ENCODE data around the gene FBXL19.
A peak's percentile ranks its signal among the peaks of the same experiment; 100 is the strongest.
"Not testable (repeated sequence)": the region's sequence is repeated elsewhere in the genome, so short reads cannot be mapped to it uniquely, and the experiment has no call there.

Gene FBXL19

GRCh38 chr16:30922960-30923535 lies 324 bp upstream of the FBXL19 start:
- peak; percentile 98 for DNase-seq

GRCh38 chr16:30924076-30924912 lies 922 bp downstream of the FBXL19 start:
- DNase-seq, result no peak

DNA sequence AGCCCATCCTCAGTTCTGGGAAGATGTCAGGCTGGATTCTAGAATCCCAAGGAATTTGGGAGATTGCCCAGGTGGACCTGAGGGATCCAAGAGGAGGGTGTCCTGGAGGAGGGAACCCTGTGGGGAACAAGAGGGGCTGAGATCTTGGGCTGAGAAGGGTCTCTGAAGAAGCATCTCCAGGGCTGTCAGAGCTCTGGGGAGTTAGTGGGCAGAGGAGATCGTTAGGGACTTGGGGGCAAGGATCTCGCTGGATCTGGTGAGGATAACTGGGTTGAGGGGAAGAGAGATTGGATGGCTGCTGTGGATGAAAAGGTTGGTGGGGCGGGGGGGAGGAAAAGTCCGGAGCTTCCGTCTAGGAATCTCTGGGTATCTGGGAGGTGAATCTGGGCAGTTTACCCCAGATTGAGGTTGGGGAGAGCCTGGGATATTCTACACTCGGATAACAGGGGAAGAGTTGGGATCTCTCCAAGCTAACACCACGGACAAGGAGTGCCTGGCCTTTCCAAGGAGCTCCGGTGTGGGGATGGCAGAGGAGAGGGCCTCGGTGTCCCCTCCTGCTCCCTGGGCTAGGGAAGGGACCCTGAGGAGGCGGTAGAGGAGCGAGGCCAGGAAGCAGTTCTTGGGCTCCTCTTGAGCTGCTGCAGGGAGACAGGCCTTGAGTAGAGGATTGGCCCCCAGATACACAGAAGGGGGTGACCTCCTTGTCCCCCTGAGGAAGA lies 1.7 kb downstream of the FBXL19 start:
- no peak for DNase-seq

DNA sequence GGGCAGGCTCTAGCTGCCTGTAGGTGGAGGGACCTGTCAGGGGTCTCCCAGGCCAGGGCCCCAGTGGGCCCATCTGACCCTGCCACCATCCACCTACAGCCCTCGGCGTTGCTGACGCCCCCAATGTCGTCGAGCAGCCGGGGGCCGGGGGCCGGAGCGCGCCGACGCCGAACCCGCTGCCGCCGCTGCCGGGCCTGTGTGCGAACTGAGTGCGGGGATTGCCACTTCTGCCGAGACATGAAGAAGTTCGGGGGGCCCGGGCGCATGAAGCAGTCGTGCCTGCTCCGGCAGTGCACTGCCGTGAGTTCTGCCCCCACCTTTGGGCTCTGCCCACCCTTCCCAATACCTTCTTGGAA lies 2.2 kb downstream of the FBXL19 start:
- no peak for DNase-seq

DNA sequence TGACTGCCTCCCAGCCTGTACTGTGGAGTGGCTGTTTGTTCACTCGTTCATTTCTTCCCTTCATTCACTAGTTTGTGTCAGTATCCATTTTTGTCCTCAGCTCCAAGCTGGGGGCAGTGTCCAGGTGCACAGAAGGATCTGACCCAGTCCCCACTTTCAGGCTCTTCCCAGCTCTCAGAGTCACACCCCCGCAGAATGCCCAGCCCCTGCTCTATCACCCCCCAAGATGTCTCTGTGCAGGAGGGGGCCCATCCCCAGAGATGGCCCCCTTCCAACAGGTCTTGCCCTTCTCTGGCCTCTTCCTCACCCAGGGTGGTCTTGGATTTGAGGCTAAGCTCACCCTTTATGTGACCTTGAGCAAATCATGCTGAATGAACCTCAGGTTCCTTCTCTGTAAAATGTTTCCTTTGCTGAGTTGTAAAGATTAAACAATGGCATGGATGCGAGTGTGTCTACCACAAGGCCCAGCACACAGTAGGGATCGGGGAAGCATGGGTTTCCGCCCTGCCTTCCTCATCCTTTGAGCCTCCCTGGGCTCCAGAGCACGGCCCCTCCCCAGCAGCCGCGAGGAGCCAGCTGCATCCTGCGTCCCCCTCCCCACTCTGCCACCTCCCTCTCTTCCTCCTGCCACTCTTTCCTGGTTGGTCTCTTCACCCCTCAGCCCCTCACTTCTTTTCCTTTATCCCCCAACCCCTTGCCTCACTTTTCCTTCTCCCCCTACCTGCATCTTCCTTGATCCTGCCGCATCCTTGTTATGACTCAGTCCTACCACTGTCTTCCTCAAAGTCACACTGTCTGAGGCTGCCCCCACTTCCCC lies 2.8 kb downstream of the FBXL19 start:
- DNase-seq, result no peak

DNA sequence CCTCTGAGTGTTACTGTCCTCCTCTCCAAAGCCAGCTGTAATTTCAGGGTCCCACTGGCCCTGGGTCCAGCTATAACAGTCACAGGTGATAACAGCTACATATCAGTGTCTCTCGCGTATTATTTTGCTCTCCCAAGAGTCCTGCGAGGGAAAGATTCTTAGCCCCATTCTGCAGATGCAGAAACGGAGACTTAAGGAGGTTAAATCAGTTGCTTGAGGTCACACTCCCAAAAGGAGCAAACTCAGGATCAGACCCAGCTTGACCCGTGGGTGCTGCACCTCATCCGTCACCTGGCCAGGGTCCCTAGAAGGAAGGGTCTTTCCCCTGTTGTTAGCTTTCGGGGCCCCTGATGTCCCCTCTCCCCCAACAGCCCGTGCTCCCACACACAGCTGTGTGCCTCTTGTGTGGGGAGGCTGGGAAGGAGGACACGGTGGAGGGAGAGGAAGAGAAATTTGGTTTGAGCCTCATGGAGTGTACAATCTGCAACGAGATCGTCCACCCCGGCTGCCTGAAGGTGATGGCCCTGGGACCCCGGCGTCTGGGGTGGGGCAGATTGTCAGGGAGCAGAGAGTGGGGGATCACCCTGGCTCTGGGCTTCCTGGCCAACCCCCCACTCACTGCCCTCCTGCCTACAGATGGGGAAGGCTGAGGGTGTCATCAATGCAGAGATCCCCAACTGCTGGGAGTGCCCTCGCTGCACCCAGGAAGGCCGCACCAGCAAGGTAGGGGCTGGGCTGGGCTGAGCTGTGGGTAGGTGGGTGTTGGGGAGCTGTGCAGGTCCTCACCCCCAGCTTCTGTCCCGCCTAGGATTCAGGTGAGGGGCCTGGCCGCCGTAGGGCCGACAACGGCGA lies 3.8 kb downstream of the FBXL19 start:
- no peak for DNase-seq

- peak; percentile 52 for DNase-seq
These were observed 4.5 kb downstream of the FBXL19 start for GRCh38 chr16:30927789-30928378.

DNA sequence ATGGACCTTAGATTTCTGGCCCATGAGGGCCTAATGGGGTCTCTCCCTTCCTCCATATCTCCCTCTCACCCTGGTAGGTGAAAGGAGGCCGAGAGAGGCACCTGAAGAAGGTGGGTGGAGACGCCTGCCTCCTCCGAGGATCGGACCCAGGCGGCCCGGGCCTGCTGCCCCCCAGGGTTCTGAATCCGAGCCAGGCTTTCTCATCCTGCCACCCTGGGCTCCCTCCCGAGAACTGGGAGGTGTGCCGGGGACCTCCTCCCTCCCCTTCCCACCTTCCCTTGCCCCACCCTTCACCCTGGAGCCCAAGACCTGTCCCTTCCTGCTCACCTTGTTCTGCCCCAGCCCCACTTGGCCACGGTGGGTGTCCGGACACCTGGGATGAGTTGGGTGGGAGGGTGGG lies 5.0 kb downstream of the FBXL19 start:
- DNase-seq, result no peak

- no peak for DNase-seq
These were observed 5.8 kb downstream of the FBXL19 start for GRCh38 chr16:30929167-30929566.

DNA sequence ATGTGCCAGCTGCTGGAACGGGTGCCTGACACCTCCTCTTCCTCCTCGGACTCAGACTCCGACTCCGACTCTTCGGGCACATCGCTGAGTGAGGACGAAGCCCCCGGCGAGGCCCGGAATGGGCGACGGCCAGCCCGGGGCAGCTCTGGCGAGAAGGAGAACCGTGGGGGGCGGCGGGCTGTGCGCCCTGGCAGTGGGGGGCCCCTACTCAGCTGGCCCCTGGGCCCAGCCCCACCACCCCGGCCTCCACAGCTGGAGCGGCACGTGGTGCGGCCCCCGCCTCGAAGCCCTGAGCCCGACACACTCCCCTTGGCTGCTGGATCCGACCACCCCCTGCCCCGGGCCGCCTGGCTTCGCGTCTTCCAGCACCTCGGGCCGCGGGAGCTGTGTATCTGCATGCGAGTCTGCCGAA lies 6.8 kb downstream of the FBXL19 start:
- DNase-seq, result no peak

- DNase-seq, result no peak
These were observed 7.8 kb downstream of the FBXL19 start for GRCh38 chr16:30931068-30931650.

- no peak for DNase-seq
These were observed 11.6 kb downstream of the FBXL19 start for GRCh38 chr16:30934827-30935557.

DNA sequence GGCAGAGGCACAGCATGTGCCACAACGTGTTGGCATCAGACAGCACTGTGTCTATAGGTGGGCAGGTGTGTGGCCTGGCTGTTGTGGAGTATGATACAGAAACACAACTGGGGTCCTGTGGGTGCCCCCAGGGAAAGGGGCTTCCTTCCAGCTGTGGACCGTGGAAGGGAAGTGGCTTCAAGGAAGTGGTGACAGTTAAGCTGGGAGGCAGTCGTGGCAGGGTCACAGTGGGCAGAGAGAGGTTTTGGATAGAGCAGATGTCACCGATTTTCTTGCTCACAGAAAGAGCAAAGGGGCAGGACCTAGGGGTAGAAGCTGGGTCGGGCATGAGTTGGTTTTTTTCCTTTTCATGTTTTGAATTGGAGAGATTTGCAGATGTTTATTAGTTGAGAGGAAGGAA lies 14.3 kb downstream of the FBXL19 start:
- no peak for DNase-seq

- DNase-seq, result not testable (repeated sequence)
These were observed 16.2 kb downstream of the FBXL19 start for GRCh38 chr16:30939571-30939970.

GRCh38 chr16:30941600-30942425 lies 18.4 kb downstream of the FBXL19 start:
- peak; percentile 76 for DNase-seq

GRCh38 chr16:30942426-30942806 lies 19.0 kb downstream of the FBXL19 start:
- DNase-seq, result no peak

DNA sequence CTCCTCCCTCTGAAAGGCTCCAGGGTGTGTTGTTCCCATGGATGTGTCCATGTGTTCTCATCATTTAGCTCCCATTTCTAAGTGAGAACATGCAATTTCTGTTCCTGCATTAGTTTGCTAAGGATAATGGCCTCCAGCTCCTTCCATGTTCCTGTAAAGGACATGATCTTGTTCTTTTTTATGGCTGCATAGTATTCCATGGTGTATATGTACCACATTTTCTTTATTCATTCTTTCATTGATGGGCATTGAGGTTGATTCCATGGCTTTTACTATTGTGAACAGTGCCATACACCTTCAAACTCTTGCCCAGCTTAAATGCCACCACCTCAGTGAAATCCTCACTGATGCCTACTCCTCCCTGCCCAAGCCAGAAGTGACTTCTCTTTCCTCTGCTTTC lies 21.0 kb downstream of the FBXL19 start:
- DNase-seq, result no peak

- DNase-seq, result no peak
These were observed 23.5 kb downstream of the FBXL19 start for GRCh38 chr16:30946671-30947540.

GRCh38 chr16:30947541-30947858 lies 24.1 kb downstream of the FBXL19 start:
- DNase-seq, result no peak

Data from CD4-positive, alpha-beta T cell treated with Interleukin-15 for 1 hour (primary cell).